22Rv1 (cell line): ENCODE data around the gene RACK1.

Experiments
- CTCF ChIP-seq: fragments of 450-650 bp; IDR thresholded peaks from 2 replicates; pipeline ENCODE4 v1.5.1; 2017; ENCODE audit warnings: mild to moderate bottlenecking
- ZFX ChIP-seq: fragments of 450-650 bp; IDR thresholded peaks from 2 replicates; pipeline ENCODE4 v1.6.1; 2017; ENCODE audit warnings: antibody characterized with exemption, borderline replicate concordance

- TF ChIP-seq CTCF, result no peak
- 0 out of 2 replicates have a peak, but pooled peaks have one; percentile 74 for TF ChIP-seq ZFX
Measured at GRCh38 chr5:181261320-181262049, 17.8 kb upstream of the RACK1 start.
